Calu3 (cell line): ENCODE results near the gene KIRREL1. TPM values are rescaled to one million over a fixed set of nuclear protein-coding genes. Genes with fewer than 3 reads are reported as not detected.

Source experiments
- BruUV-seq: library from RNA; stranded (reverse); fragments of 400-500 nt; replicated peaks from 2 replicates; lab custom pipeline; 2021; lab: Mats Ljungman, UMichigan
- CTCF ChIA-PET: fragments of 300-600 bp; sonication (Branson Sonifier 250); formaldehyde crosslinking; loops from one replicate; lab custom pipeline; 2022; ENCODE audit warnings: antibody characterized with exemption; lab: Charles Lee
- DNase-seq: peaks from one replicate; pipeline ENCODE4 v3.0.0; 2022
- H3K27ac Mint-ChIP-seq: one replicate; pipeline ENCODE4 v1.8.0; 2022; ENCODE audit warnings: mixed read lengths; ENCODE audit not compliant: unreplicated experiment
- H3K27me3 Mint-ChIP-seq: one replicate; pipeline ENCODE4 v1.8.0; 2022; ENCODE audit warnings: mixed read lengths; ENCODE audit not compliant: unreplicated experiment
- H3K36me3 Mint-ChIP-seq: one replicate; pipeline ENCODE4 v1.8.0; 2022; ENCODE audit warnings: mild to moderate bottlenecking, moderate library complexity, mixed read lengths; ENCODE audit not compliant: insufficient read depth, unreplicated experiment
- H3K4me1 Mint-ChIP-seq: one replicate; pipeline ENCODE4 v1.8.0; 2022; ENCODE audit warnings: mild to moderate bottlenecking, low read depth, mixed read lengths; ENCODE audit not compliant: unreplicated experiment
- H3K4me3 Mint-ChIP-seq: one replicate; pipeline ENCODE4 v1.8.0; 2022; ENCODE audit warnings: mild to moderate bottlenecking, low read depth, moderate library complexity, mixed read lengths; ENCODE audit not compliant: unreplicated experiment
- H3K9me3 Mint-ChIP-seq: one replicate; pipeline ENCODE4 v1.8.0; 2022; ENCODE audit warnings: low read depth, mixed read lengths; ENCODE audit not compliant: unreplicated experiment
- CTCF ChIP-seq: fragments of 200-600 bp; IDR thresholded peaks from one replicate; pipeline ENCODE4 v1.8.0; 2022; ENCODE audit warnings: antibody characterized with exemption; ENCODE audit not compliant: unreplicated experiment
- intact Hi-C: fragments of 100-400 bp; cut with micrococcal nuclease; formaldehyde crosslinking; loops from one replicate; pipeline ENCODE4 v1.10.0; 2022; ENCODE audit not compliant: unreplicated experiment
- total RNA-seq: library from RNA; stranded (reverse); gene quantifications from 2 replicates; pipeline ENCODE4 v1.2.3, GENCODE V29; 2022

KIRREL1 gene
- total RNA-seq, 1 experiment from 2014 or later = 31.4 TPM

GRCh38 chr1:157978586-157979403 lies 14.7 kb upstream of the KIRREL1 start:
- DNase-seq = no peak
- Mint-ChIP-seq H3K27me3 (no peaks in the 10 kb centered on the region), H3K27ac (no peak overlapping the region), H3K9me3 (peaks cover under 1% of the 10 kb centered on the region), H3K4me1 (peaks cover 4% of the 10 kb centered on the region), H3K4me3 (no peak overlapping the region), H3K36me3 (no peaks in the 10 kb centered on the region)
- no peak for TF ChIP-seq CTCF
- BruUV-seq = no TSS peak
- intact Hi-C loops = no loop called here
- CTCF ChIA-PET = interaction anchor here (1.1 kb wide), 1 partner anchor 10 kb away, joined by 3 read pairs; no protein-coding TSS in a partner anchor

GRCh38 chr1:157982136-157982535 lies 11.3 kb upstream of the KIRREL1 start:
- intact Hi-C loops = no loop called here
- peaks cover 3% of the 10 kb centered on the region for H3K27me3 Mint-ChIP-seq
- CTCF ChIA-PET = interaction anchor here (0.7 kb wide), 1 partner anchor 20 kb away, joined by 11 read pairs; no protein-coding TSS in a partner anchor

GRCh38 chr1:157983787-157984186 lies 9.7 kb upstream of the KIRREL1 start:
- Mint-ChIP-seq H3K4me1 (peaks cover 7% of the 10 kb centered on the region), H3K4me3 (no peak overlapping the region), H3K9me3 (no peaks in the 10 kb centered on the region), H3K27ac (no peak overlapping the region), H3K36me3 (no peaks in the 10 kb centered on the region), H3K27me3 (peaks cover 13% of the 10 kb centered on the region)
- TF ChIP-seq CTCF = no peak
- no TSS peak for BruUV-seq
- CTCF ChIA-PET = interaction anchor here (0.6 to 1.7 kb wide), 4 partner anchors 8 to 141 kb away, joined by 4 to 9 read pairs (median 4); no protein-coding TSS in a partner anchor
- intact Hi-C loops = no loop called here
- no peak for DNase-seq

More at GRCh38 chr1:157982136-157982535, 11.3 kb upstream of the KIRREL1 start:
- H3K4me1 Mint-ChIP-seq = peaks cover 7% of the 10 kb centered on the region
- TF ChIP-seq CTCF = no peak
- no peaks in the 10 kb centered on the region for H3K9me3 Mint-ChIP-seq
- H3K27ac Mint-ChIP-seq = no peak overlapping the region
- BruUV-seq = no TSS peak
- DNase-seq = no peak
- no peak overlapping the region for H3K4me3 Mint-ChIP-seq
- H3K36me3 Mint-ChIP-seq = no peaks in the 10 kb centered on the region

GRCh38 chr1:157984469-157984868 lies 9.0 kb upstream of the KIRREL1 start:
- H3K9me3 Mint-ChIP-seq = no peaks in the 10 kb centered on the region
- H3K4me1 Mint-ChIP-seq = peaks cover 7% of the 10 kb centered on the region
- H3K27me3 Mint-ChIP-seq = peaks cover 13% of the 10 kb centered on the region
- H3K36me3 Mint-ChIP-seq = no peaks in the 10 kb centered on the region
- H3K27ac Mint-ChIP-seq = no peak overlapping the region
- no peak for TF ChIP-seq CTCF
- DNase-seq = no peak
- H3K4me3 Mint-ChIP-seq = no peak overlapping the region
- intact Hi-C loops = no loop called here
- CTCF ChIA-PET = interaction anchor here (0.6 to 1.7 kb wide), 3 partner anchors 8 to 137 kb away, joined by 4 to 9 read pairs (median 4); no protein-coding TSS in a partner anchor
- no TSS peak for BruUV-seq
